NCI-H146 (cell line): ENCODE data around the gene COQ9.

ENCODE experiments used
- DNase-seq: peaks from one replicate; lab custom pipeline; 2025; lab: John Stamatoyannopoulos, UW

COQ9 gene

GRCh38 chr16:57472665-57473060 lies 25.4 kb downstream of the COQ9 start:
- DNase-seq, result peak; percentile 6

DNA sequence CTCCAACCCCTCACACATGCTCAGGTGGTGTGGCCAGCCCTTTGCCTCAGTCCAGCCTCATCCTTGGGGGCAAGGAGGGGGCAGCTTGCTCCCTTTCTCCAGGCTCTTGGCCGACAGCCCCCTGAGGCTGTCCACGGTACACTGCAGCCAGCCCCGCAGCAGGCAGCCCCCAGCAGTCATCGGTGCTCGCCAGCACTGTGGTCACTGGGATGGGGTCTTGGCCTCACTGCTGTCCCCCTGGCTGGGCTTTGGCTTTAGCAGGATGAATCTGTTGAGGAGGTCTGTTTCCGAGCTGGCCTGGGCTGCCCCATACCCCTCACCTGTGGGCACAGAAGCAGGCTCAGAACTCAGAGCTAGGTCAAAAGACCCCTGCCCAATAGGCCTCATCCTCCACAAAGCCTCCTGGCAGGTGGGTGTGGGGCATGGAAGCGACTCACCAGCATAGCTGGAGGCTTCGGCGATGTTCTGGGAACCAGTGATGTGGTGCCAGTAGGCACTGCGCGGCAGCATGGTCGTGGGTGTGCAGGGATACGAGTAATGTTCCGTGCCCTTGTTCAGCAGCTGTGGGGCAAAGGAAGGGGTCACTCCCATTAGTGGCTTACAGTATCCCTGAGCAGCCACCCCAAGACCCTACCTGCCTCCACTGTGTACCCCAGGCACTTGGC lies 26.0 kb downstream of the COQ9 start:
- DNase-seq, result no peak

- DNase-seq, result no peak
Measured at GRCh38 chr16:57473906-57474305, 26.6 kb downstream of the COQ9 start.

GRCh38 chr16:57474671-57475661 lies 27.7 kb downstream of the COQ9 start:
- no peak for DNase-seq

- no peak for DNase-seq
Measured at GRCh38 chr16:57475711-57476339, 28.5 kb downstream of the COQ9 start.

- DNase-seq, result no peak
Measured at GRCh38 chr16:57476546-57477410, 29.5 kb downstream of the COQ9 start.

GRCh38 chr16:57477531-57478202 lies 30.4 kb downstream of the COQ9 start:
- no peak for DNase-seq

- DNase-seq, result no peak
Measured at GRCh38 chr16:57478396-57479204, 31.3 kb downstream of the COQ9 start.

DNA sequence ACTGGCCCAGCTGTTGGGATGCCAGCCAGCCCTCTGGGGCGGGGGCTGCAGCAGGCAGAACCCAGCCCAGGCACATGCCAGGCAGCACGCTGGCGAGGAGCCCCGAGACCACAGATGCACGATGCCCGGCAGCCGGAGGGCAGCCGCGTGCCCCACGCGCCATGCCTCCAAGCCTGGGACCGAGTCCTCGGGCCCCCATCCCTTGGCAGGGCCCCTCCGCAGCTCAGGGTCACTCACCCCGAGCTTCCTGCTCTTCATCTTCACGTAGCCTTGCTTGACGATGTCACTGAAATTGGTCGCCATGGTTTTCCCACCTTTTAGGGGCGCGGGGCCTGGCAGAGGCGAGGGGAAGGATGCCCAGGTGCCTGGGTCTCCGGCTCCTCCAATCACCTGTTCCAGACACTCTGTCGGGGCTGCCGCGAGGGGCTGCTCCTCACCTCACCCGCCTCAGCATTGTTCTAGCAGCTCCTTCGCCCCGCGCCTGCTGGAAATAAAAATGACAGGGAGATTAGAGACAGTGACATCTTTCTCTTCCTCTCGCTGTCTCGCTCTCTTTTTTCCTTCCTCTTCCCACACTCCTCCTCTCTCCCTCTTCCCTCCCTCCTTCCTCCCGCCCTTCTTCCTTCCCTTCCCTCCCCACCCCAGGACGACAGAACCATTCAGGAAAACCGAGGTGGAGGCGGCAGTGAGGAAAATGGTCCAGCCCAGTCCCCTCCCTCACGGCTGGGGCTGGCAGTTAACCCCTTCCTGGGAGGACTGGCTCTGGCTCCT lies 32.1 kb downstream of the COQ9 start:
- DNase-seq, result peak; percentile 43

- DNase-seq, result no peak
Measured at GRCh38 chr16:57479976-57480753, 32.9 kb downstream of the COQ9 start.

DNA sequence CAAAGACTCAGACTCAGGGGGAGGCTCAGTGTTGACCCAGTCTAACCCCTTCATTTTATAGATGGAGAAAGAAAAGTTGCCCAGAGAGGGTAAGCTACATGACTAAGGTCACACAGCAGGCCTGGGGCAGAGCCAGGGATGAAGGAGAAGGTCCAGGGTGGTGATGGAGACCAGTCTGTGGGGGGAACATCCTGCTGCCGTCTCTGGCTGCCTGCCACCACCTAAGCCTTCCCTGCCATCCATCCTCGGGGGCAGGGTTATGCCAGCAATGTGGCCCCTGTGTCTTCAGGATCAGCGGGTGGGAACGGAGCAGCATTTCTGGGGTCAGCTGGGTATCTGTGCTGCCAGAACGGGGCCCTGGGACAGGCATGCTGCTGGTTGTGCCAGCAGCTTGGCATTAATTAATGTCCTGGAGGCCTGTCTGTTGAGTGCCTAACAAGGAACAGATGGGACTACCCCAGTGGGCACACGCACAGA lies 33.5 kb downstream of the COQ9 start:
- DNase-seq, result no peak

DNA sequence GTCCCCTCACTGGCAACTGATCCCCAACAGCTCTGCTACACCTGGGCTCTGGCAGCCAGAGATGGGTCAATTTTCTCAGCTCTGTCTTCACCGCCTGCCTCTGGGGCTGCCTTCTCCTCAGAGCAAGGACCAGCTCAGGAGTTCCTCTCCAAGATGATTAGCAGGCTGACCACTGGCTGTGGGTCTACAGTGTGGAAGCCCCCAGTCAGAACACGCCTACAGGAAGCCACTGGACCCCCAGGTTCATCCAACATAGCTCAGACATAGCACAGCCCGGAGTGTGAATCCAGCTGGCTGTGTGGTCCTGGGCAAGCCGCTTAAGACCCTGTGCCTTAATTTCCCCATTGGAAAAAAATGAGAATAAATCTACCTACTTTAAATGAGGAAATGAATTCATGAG lies 34.1 kb downstream of the COQ9 start:
- DNase-seq, result no peak

DNA sequence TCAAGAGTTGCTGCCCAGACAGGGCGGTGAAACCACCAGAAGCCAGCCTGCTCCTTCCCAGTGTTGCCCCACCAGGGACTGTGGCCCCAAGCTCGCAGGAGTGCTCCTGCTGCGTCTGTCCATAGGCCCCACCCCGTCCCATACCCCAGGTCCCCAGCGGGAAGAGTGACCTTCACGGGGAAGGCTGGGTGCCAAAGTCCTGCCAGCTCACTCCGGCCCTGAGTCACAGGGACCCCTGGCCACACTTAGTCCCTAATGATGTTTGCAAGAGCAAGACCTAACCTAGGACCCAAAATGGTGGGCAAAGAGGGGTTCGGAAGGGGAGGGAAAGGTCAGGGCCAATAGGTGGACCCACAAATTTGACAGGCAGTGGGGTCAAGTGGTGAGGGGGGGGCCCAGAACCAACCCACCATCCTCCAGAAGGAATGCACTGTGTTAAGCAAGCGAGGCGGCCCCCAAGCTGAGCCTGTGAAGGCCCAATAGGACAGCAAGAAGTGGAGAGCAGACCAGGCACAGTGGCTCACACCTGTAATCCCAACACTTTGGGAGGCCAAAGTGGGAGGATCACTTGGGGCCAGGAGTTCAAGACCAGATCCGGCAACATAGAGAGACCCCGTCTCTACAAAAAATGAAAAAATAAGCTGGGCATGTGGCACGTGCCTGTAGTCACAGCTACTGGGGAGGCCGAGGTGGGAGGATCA lies 35.7 kb downstream of the COQ9 start:
- DNase-seq, result no peak

DNA sequence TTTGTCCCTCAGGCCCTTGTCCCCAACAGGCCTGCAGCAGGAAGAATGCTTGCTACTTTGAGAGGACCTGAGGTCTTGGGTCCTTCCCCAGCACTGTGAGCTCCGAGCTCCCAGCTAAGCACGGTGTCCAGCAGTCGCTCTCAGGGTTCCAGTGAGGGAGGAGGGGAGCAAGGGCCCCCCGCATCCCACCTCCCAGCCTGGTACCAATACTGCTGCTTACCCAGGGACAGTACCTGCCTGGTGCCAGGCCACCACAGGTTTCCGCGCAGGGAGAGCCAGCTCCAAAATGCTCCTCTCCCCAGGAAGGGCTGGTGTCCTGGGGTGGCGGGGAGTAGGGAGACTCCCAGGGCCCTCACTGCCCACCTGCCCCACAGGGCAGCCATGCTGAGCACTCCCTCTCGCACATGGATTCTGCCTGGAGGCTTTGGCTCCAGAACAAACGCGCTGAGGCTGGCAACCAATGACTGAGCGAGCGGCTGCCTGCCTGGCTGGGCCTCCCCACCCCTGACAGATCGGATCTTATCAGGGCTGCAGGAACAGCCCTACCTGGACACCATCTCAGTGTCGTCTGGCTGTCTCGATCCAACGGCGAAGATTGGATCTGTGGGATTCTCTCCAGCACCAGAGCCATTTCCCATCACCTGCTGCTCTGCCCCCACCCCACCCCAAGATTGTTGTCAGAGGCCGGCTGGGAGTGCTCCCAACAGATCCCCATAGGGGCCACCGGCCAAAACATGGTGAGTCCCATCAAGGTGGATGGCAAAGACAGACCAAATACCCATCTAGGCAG lies 36.6 kb downstream of the COQ9 start:
- no peak for DNase-seq

- DNase-seq, result no peak
Measured at GRCh38 chr16:57484515-57485005, 37.3 kb downstream of the COQ9 start.

DNA sequence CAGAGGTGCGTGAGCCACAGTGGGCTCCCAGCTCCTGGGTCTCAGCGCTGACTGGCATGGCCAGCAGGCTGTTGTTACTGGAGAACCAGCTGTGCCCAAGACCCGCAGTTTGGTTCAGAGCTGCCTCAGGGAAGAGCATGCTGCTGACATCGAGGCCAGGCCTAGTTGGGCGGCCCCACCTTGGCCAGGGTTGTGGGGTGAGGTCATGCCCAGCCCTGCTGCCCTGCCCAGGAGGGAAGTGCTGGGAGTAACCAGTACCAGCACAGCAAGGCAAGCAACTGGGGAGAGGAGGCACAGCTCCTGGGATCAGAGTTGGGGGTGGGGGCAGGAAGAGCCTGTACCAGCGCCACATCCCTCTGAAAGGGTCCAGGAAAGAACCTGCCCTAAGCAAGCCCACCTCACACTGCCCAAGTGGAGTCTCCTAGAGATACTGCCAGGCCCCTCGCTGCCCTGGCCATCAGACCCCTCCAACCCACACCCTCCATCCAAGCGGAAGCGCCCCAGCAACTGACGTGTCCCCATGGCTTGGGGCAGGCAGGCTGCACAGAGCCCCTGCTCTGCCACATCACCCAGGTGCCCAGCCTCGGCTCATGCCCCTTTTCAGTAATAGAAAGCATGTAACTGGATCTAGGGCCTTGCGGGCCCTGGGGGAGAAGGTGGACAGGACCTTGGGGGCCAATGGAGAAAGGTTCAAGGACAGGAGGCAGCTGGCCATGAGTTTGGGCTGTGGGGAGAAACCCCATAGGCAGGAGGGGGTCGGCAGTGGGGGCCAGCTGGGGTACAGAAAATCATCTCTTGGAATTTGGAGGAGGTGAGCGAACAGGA lies 38.0 kb downstream of the COQ9 start:
- DNase-seq, result no peak
